GM23338 (cell line): ENCODE data around the gene CTTN.

ENCODE experiments used
- CREB1 ChIP-seq: fragments of 250-450 bp; sonication (Bioruptor Pico); IDR thresholded peaks from 2 replicates; pipeline ENCODE4 v1.5.0; 2020; ENCODE audit warnings: low read depth, mild to moderate bottlenecking, moderate library complexity
- CTCF ChIP-seq, 2 experiments: fragments of 200-600 bp in 1 of 2; sonication (generic) in 1 of 2; conservative IDR thresholded peaks; 2 replicates each; pipeline versions ENCODE4 v1.5.1 to v1.6.1; 2016 to 2017; ENCODE audit warnings: antibody characterized with exemption in 2 of 2, low read depth in 2 of 2, mild to moderate bottlenecking in 2 of 2, moderate library complexity in 1 of 2
- ETS1 ChIP-seq: IDR thresholded peaks from 2 replicates; pipeline ENCODE4 v1.6.1; 2016; ENCODE audit warnings: antibody characterized with exemption
- EZH2 ChIP-seq: fragments of 200-600 bp; sonication (generic); IDR thresholded peaks from one replicate; pipeline ENCODE4 v1.8.0; 2017; ENCODE audit warnings: antibody characterized with exemption, mild to moderate bottlenecking, low read depth; ENCODE audit not compliant: unreplicated experiment
- EZH2phosphoT487 ChIP-seq: fragments of 200-600 bp; sonication (generic); IDR thresholded peaks from one replicate; pipeline ENCODE4 v1.8.1; 2018; ENCODE audit warnings: antibody characterized with exemption; ENCODE audit not compliant: unreplicated experiment
- JUNB ChIP-seq: IDR thresholded peaks from one replicate; pipeline ENCODE4 v1.6.1; 2016; ENCODE audit warnings: antibody characterized with exemption; ENCODE audit not compliant: unreplicated experiment
- NANOG ChIP-seq: IDR thresholded peaks from 2 replicates; pipeline ENCODE4 v1.6.1; 2016; ENCODE audit warnings: antibody characterized with exemption, borderline replicate concordance
- POLR2AphosphoS5 ChIP-seq: IDR thresholded peaks from 2 replicates; pipeline ENCODE4 v1.6.1; 2016; ENCODE audit warnings: antibody characterized with exemption, low read depth
- REST ChIP-seq: IDR thresholded peaks from one replicate; pipeline ENCODE4 v1.6.1; 2018; ENCODE audit warnings: antibody characterized with exemption; ENCODE audit not compliant: unreplicated experiment
- STAT1 ChIP-seq: IDR thresholded peaks from one replicate; pipeline ENCODE4 v1.6.1; 2016; ENCODE audit warnings: antibody characterized with exemption; ENCODE audit not compliant: unreplicated experiment
- ZNF114 ChIP-seq: fragments of 250-450 bp; sonication (Bioruptor Pico); IDR thresholded peaks from 2 replicates; pipeline ENCODE4 v1.5.0; 2020; ENCODE audit warnings: mild to moderate bottlenecking, moderate library complexity
- ZNF331 ChIP-seq: fragments of 250-450 bp; sonication (Bioruptor Pico); IDR thresholded peaks from 2 replicates; pipeline ENCODE4 v1.5.0; 2020; ENCODE audit warnings: low read depth, mild to moderate bottlenecking, moderate library complexity

- no peak for TF ChIP-seq EZH2phosphoT487
- no peak for TF ChIP-seq EZH2
- no peak for TF ChIP-seq CTCF (conservative IDR thresholded peaks at IDR 0.05; ENCODE audit: low read depth in 2 of 2)
- TF ChIP-seq ETS1 = no peak
- TF ChIP-seq POLR2AphosphoS5 = no peak
- TF ChIP-seq CREB1 (CRISPR knock-in tag) = no peak
- no peak for TF ChIP-seq REST
- TF ChIP-seq NANOG = no peak
- TF ChIP-seq JUNB = no peak
- no peak for TF ChIP-seq ZNF114
- TF ChIP-seq STAT1 = no peak
- no peak for TF ChIP-seq ZNF331 (CRISPR knock-in tag)
These were observed 71.8 kb downstream of the CTTN start for GRCh38 chr11:70470127-70470526.
